GM18508 (cell line): ENCODE data around the gene ACTA2.
"Not testable (repeated sequence)": the region's sequence is repeated elsewhere in the genome, so short reads cannot be mapped to it uniquely, and the experiment has no call there.

ENCODE experiments used
- ATAC-seq: cut with Tn5 transposase; IDR thresholded peaks from one replicate; pipeline ENCODE4 v1.9.1; 2021; ENCODE audit warnings: moderate number of reproducible peaks; ENCODE audit not compliant: insufficient read depth, unreplicated experiment

ACTA2 gene

GRCh38 chr10:88954458-88955083 lies 2.0 kb upstream of the ACTA2 start:
- ATAC-seq: no peak

DNA sequence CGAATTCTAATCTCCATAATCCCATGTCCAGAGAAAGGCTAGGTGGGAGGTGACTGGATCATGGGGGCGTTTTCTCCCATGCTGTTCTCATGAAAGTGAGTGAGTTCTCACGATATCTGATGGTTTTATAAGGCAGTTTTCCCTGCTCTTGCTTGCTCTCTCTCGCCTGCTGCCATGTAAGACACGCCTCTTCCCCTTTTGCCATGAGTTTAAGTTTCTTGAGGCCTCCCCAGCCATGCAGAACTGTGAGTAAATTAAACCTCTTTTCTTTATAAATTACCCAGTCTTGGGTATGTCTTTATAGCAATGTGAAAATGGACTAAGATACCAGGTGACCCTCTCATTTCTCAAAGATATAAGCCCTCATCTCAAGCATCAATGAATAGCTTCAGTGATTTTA lies 1.1 kb upstream of the ACTA2 start:
- no peak for ATAC-seq

GRCh38 chr10:88949912-88950837 lies 2.4 kb downstream of the ACTA2 start:
- ATAC-seq: no peak

DNA sequence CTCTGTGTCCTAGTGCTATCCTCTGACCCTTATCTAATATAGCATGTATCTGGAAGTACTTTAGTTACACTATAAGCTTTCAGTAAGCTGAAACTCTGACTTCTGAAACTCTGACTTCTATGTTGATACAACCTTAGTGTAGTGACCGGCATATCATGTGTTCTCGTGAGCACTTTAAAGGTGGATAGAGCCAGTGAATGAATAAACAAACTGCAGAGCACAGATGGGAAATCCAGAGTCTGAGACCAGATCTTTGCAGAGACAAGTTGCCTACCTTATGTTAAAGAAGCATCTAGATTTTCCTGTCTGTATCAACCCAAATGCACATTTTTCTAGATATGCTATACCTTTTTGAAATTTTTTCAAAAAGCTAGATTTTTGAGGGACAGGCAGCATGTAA lies 3.5 kb downstream of the ACTA2 start:
- no peak for ATAC-seq

- no peak for ATAC-seq
These were observed 5.5 kb downstream of the ACTA2 start for GRCh38 chr10:88946965-88947590.

GRCh38 chr10:88946200-88946599 lies 6.4 kb downstream of the ACTA2 start:
- ATAC-seq: no peak

- no peak for ATAC-seq
These were observed 7.8 kb downstream of the ACTA2 start for GRCh38 chr10:88944813-88945212.

DNA sequence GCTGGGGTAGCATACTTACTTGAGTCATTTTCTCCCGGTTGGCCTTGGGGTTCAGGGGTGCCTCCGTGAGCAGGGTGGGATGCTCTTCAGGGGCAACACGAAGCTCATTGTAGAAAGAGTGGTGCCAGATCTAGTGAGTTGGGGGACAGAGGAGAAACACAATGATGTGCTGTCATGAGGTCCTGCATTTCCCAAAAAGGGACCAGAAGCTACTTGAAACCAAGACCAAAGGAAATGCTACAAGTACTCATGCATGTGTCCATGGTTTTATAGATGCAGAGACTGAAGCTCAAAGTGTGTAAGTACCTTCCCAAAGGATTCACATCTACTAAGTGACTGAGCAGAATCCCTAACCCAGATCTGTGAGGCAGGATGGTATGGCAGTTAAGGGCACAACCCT lies 8.8 kb downstream of the ACTA2 start:
- no peak for ATAC-seq

- ATAC-seq: no peak
These were observed 11.5 kb downstream of the ACTA2 start for GRCh38 chr10:88941026-88941425.

DNA sequence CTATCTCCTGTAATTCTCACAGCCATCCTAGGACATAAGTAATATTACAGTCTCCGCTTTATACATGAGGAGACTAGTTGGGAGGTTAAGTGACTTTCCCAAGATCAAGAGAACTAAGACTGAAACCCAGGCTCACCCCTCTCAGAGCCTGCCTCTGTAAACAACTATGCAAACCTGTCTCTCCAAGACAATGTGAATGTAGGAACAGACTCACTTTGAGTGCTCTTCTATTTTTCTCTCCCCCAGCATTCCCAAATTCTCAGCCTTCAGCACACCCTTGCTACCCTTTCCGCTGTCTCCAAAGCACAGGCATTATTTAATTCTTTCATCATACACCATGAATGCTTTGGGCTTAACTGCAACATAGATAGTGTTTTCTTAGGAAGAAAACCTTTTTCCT lies 13.6 kb downstream of the ACTA2 start:
- no peak for ATAC-seq

DNA sequence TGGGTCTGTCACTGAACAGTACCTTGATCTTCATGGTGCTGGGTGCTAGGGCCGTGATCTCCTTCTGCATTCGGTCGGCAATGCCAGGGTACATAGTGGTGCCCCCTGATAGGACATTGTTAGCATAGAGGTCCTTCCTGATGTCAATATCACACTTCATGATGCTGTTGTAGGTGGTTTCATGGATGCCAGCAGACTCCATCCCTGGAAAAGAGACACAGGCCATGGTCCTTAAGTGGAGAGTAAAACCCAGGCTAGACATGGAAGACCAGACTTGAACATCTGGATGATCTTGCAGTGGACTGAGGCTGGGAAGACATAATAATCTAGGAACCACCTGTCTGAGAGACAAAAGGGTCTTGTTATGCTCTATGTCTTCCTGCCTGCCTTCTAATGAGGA lies 14.5 kb downstream of the ACTA2 start:
- ATAC-seq: no peak

DNA sequence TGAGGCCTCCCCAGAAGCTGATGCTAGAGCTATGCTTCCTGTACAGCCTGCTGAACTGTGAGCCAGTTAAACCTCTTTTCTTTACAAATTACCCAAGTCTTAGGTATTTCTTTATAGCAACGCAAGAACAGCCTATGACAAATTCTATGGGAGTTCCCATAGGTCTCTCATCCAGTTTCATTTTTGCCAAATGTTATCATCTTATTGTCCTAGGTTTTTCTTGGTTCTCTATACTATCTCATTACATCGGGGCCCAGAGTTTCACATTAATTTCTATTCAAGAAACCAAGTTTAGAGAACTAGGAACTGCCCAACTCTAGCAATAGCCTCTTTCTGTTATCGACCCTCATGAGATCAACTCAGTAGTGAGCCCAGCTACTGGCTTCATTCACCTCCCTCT lies 15.9 kb downstream of the ACTA2 start:
- no peak for ATAC-seq

GRCh38 chr10:88934900-88935672 lies 17.5 kb downstream of the ACTA2 start:
- no peak for ATAC-seq

GRCh38 chr10:88933564-88933963 lies 19.0 kb downstream of the ACTA2 start:
- ATAC-seq: no peak

GRCh38 chr10:88932539-88933256 lies 19.9 kb downstream of the ACTA2 start:
- no peak for ATAC-seq

- not testable (repeated sequence) for ATAC-seq
These were observed 20.5 kb downstream of the ACTA2 start for GRCh38 chr10:88932029-88932428.

DNA sequence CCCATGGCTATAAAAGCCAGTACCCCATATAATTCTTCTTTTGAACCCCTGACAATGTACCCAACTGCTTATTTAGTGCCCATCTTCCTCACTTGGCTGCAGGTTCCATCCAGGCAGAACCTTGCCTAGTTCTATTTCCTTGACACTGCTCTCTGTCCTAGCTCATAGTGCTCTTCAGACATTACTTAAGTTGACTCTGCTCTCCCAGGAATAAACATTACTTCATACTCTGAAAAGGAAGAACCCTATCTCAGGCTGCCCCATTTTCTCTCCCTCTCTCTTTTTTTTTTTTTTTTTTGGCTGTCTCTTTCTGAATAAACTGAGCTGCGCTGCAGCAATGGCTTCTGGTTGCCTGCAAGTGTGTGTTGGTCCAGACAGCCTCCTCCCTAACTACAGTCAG lies 21.0 kb downstream of the ACTA2 start:
- ATAC-seq: no peak

- no peak for ATAC-seq
These were observed 24.3 kb downstream of the ACTA2 start for GRCh38 chr10:88928254-88928653.

DNA sequence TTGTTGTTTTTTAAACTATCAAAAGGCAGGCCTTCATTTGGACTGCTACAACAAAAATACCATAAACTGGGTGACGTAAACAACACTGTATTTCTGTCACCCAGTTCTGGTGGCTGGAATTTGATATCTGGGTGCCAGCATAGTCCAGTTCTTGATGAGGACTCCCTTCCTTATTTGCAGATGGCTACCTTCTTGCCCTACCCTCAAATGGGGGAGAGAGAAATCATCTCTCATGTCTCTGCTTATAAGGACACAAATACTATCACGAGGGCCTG lies 25.2 kb downstream of the ACTA2 start:
- ATAC-seq: no peak
